Measurements from ENCODE around the gene PLPPR5. TPM values are rescaled to one million over a fixed set of nuclear protein-coding genes. Genes with fewer than 3 reads are reported as not detected.

The PLPPR5 gene
- total and polyA plus RNA-seq, 2 of the 4 experiments (the other 2 are of a cell fraction), result under 0.01 to 0.05 TPM

- WGBS, 2 experiments (ENCODE audit: extremely low coverage in 2 of 2, insufficient read length in 1 of 2), result no CpG with 5 or more reads among the region's 5 CpGs
- no peak overlapping the region for H3K27ac ChIP-seq (ENCODE audit: insufficient read depth, low read length)
- no peak overlapping the region for H2BK120ac ChIP-seq (ENCODE audit: low read depth, low read length)
- no peak overlapping the region for H4K8ac ChIP-seq (ENCODE audit: low read depth in 2 of 2, low read length in 2 of 2)
- intact Hi-C loops (cut with micrococcal nuclease), result no loop called here
- H2BK15ac ChIP-seq (ENCODE audit: low read depth, low read length), result no peak overlapping the region
- H3K18ac ChIP-seq (ENCODE audit: low read depth, low read length), result no peak overlapping the region
- dilution Hi-C loops (cut with HindIII; ENCODE audit: low sequenced_read_pairs, unreplicated experiment), result no loop called here
- in situ Hi-C loops (cut with MboI; ENCODE audit: low sequenced_read_pairs), result loop anchor here (10.0 kb wide), 1 partner anchor 60 kb away; no protein-coding TSS in a partner anchor
- no peak overlapping the region for H3K4me2 ChIP-seq (ENCODE audit: low read depth, low read length)
- no peaks in the 10 kb centered on the region; the same call in 1 of the 2 replicates for H3K27me3 ChIP-seq (ENCODE audit: control insufficient read depth, insufficient read depth, low read length)
- no peak for DNase-seq
- H3K9me1 ChIP-seq (ENCODE audit: insufficient read depth, low read length), result no peaks in the 10 kb centered on the region
- no peak overlapping the region for H3K4me3 ChIP-seq (ENCODE audit: insufficient read depth, low read depth, low read length)
- no peaks in the 10 kb centered on the region; the same call in 1 of the 2 replicates for H3K4me1 ChIP-seq (ENCODE audit: control insufficient read depth, insufficient read depth, low read length)
- no TSS peak for BruUV-seq (replicated peaks)
- no peak overlapping the region for H2AFZ ChIP-seq (replicated peaks; ENCODE audit: low read length, poor library complexity)
- H3K79me1 ChIP-seq (ENCODE audit: low read depth in 1 of 2, low read length in 2 of 2), result no peaks in the 10 kb centered on the region
- no peak overlapping the region for H3K9ac ChIP-seq (ENCODE audit: low read depth, low read length)
- H3K23ac ChIP-seq (ENCODE audit: low read depth, low read length), result no peak overlapping the region
- no peaks in the 10 kb centered on the region for H3K9me3 ChIP-seq (ENCODE audit: control insufficient read depth, insufficient read depth, low read length)
- no peak overlapping the region for H4K91ac ChIP-seq (ENCODE audit: insufficient read depth, low read depth, low read length)
- no peak overlapping the region for H3K56ac ChIP-seq (ENCODE audit: extremely low read depth, insufficient read depth, low read length)
- ChIA-PET CTCF (no interaction called here), POLR2A (ENCODE audit: unreplicated experiment) (no interaction called here)
- H3K14ac ChIP-seq (replicated peaks; ENCODE audit: low read depth, low read length), result no peak overlapping the region
- H3K4ac ChIP-seq (ENCODE audit: low read depth, low read length), result no peak overlapping the region
- H2AK5ac ChIP-seq (ENCODE audit: low read depth, low read length), result no peak overlapping the region
- no peaks in the 10 kb centered on the region for H3K36me3 ChIP-seq (ENCODE audit: control insufficient read depth, insufficient read depth, low read length)
- H4K20me1 ChIP-seq (ENCODE audit: insufficient read depth, low read length), result no peaks in the 10 kb centered on the region
- H2BK5ac ChIP-seq (ENCODE audit: low read depth, low read length, poor library complexity, severe bottlenecking), result no peak overlapping the region
- no peak overlapping the region for H2BK20ac ChIP-seq (ENCODE audit: low read depth, low read length)
- H4K5ac ChIP-seq (ENCODE audit: low read depth, low read length), result no peak overlapping the region
- ATAC-seq (ENCODE audit: low read depth), result no peak
- no peak overlapping the region for H2AK9ac ChIP-seq (replicated peaks; ENCODE audit: low read depth, low read length, poor library complexity)
- TF ChIP-seq NFE2L2 (IDR thresholded peaks at IDR 0.05; ENCODE audit: low read depth, low read length), result no peak
- TF ChIP-seq USF2 (IDR thresholded peaks at IDR 0.05; ENCODE audit: low read depth, low read length), result no peak
- no peak for TF ChIP-seq RAD21 (IDR thresholded peaks at IDR 0.05; ENCODE audit: low read length)
- TF ChIP-seq FOS (IDR thresholded peaks at IDR 0.05; ENCODE audit: low read depth, low read length), result no peak
- no peak for TF ChIP-seq CEBPB (IDR thresholded peaks at IDR 0.05; ENCODE audit: low read depth, low read length)
- TF ChIP-seq RCOR1 (IDR thresholded peaks at IDR 0.05; ENCODE audit: insufficient replicate concordance, low read length), result no peak
These were observed 29.5 kb downstream of the PLPPR5 start for GRCh38 chr1:98975113-98975512.
